Smooth muscle cell (in vitro differentiated cells): ENCODE measurements around the gene SLC1A4. TPM values are rescaled to one million over a fixed set of nuclear protein-coding genes. Genes with fewer than 3 reads are reported as not detected.

Source experiments
- DNase-seq: peaks from one replicate; lab custom pipeline; 2025; ENCODE audit not compliant: unreplicated experiment; lab: John Stamatoyannopoulos, UW
- H2AFZ ChIP-seq: fragments of 200-600 bp; sonication (generic); 2 replicates; pipeline ENCODE4 v1.6.0; 2016; ENCODE audit warnings: antibody characterized with exemption, low read depth, mild to moderate bottlenecking
- H3F3A ChIP-seq: fragments of 200-600 bp; sonication (generic); 2 replicates; pipeline ENCODE4 v1.6.0; 2017; ENCODE audit warnings: antibody characterized with exemption, low read depth
- H3K27ac ChIP-seq: fragments of 200-600 bp; sonication (generic); 2 replicates; pipeline ENCODE4 v1.5.1; 2016; ENCODE audit warnings: low read depth, mild to moderate bottlenecking
- H3K27me3 ChIP-seq: fragments of 200-600 bp; sonication (generic); 2 replicates; pipeline ENCODE4 v1.6.1; 2016; ENCODE audit warnings: low read depth, mild to moderate bottlenecking
- H3K36me3 ChIP-seq: fragments of 200-600 bp; sonication (generic); 2 replicates; pipeline ENCODE4 v1.5.1; 2016; ENCODE audit warnings: low read depth
- H3K4me1 ChIP-seq: fragments of 200-600 bp; sonication (generic); 2 replicates; pipeline ENCODE4 v1.5.1; 2016; ENCODE audit warnings: low read depth
- H3K4me2 ChIP-seq: fragments of 200-600 bp; sonication (generic); 2 replicates; pipeline ENCODE4 v1.6.0; 2016; ENCODE audit warnings: mild to moderate bottlenecking
- H3K4me3 ChIP-seq: fragments of 200-600 bp; sonication (generic); 2 replicates; pipeline ENCODE4 v1.5.1; 2016; ENCODE audit warnings: mild to moderate bottlenecking
- H3K79me2 ChIP-seq: fragments of 200-600 bp; sonication (generic); 2 replicates; pipeline ENCODE4 v1.6.0; 2016; ENCODE audit warnings: low read depth, mild to moderate bottlenecking
- H3K9ac ChIP-seq: fragments of 200-600 bp; sonication (generic); 2 replicates; pipeline ENCODE4 v1.6.0; 2016; ENCODE audit warnings: low read depth
- H3K9me3 ChIP-seq: fragments of 200-600 bp; sonication (generic); replicated peaks from 2 replicates; pipeline ENCODE4 v1.5.1; 2016; ENCODE audit warnings: low read depth
- H4K20me1 ChIP-seq: fragments of 200-600 bp; sonication (generic); 2 replicates; pipeline ENCODE4 v1.6.0; 2016; ENCODE audit warnings: low read depth
- WGBS: methylation state at CpG from one replicate; pipeline ENCODE4 v1.1.7; 2016; ENCODE audit warnings: low lambda C conversion rate; 5-methylcytosine and 5-hydroxymethylcytosine counted together
- polyA plus RNA-seq: library from polyadenylated mRNA; unstranded; fragments of >200 nt; fragmentation: Nextera tagmentation; extraction: Ambion mirVana; gene quantifications from 2 replicates; pipeline ENCODE4 v1.2.1, GENCODE V29; 2016
- total RNA-seq: library from RNA; depleted of rRNA; stranded (reverse); fragments of >200 nt; gene quantifications from 2 replicates; pipeline ENCODE4 v1.2.3, GENCODE V29; 2014
- TF ChIP-seq, protein P1 (sequence below): fragments of 200-600 bp; sonication (generic); IDR thresholded peaks from 2 replicates; pipeline ENCODE4 v1.5.1; 2017; ENCODE audit warnings: borderline replicate concordance, mild to moderate bottlenecking, antibody characterized with exemption; ENCODE audit not compliant: insufficient read depth, poor library complexity, severe bottlenecking

SLC1A4 gene
- total and polyA plus RNA-seq, 2 experiments from 2014 or later, result 14.2 to 16.9 TPM

DNA sequence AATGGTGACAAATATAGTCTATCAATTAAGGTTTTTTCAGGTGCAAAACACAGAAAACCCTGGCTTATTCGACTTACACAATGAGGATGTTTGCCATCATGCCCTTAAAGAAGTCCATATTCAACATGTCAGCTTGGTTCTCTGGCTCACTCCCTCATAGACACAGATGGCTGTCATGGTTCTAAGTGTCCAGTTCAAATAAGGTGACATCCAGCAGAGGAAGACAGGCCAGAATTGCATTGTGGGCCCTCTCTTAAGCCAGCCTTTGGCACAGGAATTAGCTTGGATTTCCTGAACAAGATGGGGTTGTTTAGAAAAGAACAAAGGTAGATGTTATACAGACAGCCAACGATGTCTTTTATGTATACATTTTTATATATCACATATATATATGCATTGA is 18.7 kb upstream of the SLC1A4 start:
- TF ChIP-seq, protein P1, sequence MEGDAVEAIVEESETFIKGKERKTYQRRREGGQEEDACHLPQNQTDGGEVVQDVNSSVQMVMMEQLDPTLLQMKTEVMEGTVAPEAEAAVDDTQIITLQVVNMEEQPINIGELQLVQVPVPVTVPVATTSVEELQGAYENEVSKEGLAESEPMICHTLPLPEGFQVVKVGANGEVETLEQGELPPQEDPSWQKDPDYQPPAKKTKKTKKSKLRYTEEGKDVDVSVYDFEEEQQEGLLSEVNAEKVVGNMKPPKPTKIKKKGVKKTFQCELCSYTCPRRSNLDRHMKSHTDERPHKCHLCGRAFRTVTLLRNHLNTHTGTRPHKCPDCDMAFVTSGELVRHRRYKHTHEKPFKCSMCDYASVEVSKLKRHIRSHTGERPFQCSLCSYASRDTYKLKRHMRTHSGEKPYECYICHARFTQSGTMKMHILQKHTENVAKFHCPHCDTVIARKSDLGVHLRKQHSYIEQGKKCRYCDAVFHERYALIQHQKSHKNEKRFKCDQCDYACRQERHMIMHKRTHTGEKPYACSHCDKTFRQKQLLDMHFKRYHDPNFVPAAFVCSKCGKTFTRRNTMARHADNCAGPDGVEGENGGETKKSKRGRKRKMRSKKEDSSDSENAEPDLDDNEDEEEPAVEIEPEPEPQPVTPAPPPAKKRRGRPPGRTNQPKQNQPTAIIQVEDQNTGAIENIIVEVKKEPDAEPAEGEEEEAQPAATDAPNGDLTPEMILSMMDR, result no peak
- Histone ChIP-seq H3K27me3 (no peaks in the 10 kb centered on the region), H4K20me1 (no peaks in the 10 kb centered on the region), H3K79me2 (no peaks in the 10 kb centered on the region), H3F3A (no peaks in the 10 kb centered on the region), H3K36me3 (no peaks in the 10 kb centered on the region), H3K27ac (no peak overlapping the region), H3K4me2 (no peak overlapping the region), H3K9me3 (no peaks in the 10 kb centered on the region), H2AFZ (no peak overlapping the region), H3K4me1 (no peaks in the 10 kb centered on the region), H3K4me3 (no peak overlapping the region), H3K9ac (no peak overlapping the region)
- WGBS, result 95% methylated on average over 2 of the region's 2 CpGs
- DNase-seq, result no peak

GRCh38 chr2:64972426-64972825 is 16.8 kb upstream of the SLC1A4 start:
- H3K79me2 ChIP-seq, result no peaks in the 10 kb centered on the region
- no peaks in the 10 kb centered on the region for H3F3A ChIP-seq
- TF ChIP-seq, protein P1, result no peak
- no peak overlapping the region for H3K4me3 ChIP-seq
- 93% methylated on average over 5 of the region's 5 CpGs for WGBS
- no peaks in the 10 kb centered on the region for H3K4me1 ChIP-seq
- no peaks in the 10 kb centered on the region for H3K9me3 ChIP-seq
- H2AFZ ChIP-seq, result no peak overlapping the region
- H4K20me1 ChIP-seq, result no peaks in the 10 kb centered on the region
- DNase-seq, result no peak
- H3K36me3 ChIP-seq, result no peaks in the 10 kb centered on the region
- H3K4me2 ChIP-seq, result no peak overlapping the region
- no peak overlapping the region for H3K9ac ChIP-seq
- H3K27me3 ChIP-seq, result no peaks in the 10 kb centered on the region
- no peak overlapping the region for H3K27ac ChIP-seq

- H3K9ac ChIP-seq, result no peak overlapping the region
- H3K27ac ChIP-seq, result no peak overlapping the region
- H2AFZ ChIP-seq, result no peak overlapping the region
- H3K79me2 ChIP-seq, result no peaks in the 10 kb centered on the region
- H3K4me1 ChIP-seq, result no peaks in the 10 kb centered on the region
- H3K4me2 ChIP-seq, result no peak overlapping the region
- H3K36me3 ChIP-seq, result no peaks in the 10 kb centered on the region
- 67% methylated on average over 1 of the region's 1 CpG for WGBS
- H4K20me1 ChIP-seq, result no peaks in the 10 kb centered on the region
- TF ChIP-seq, protein P1, result no peak
- no peaks in the 10 kb centered on the region for H3F3A ChIP-seq
- H3K27me3 ChIP-seq, result no peaks in the 10 kb centered on the region
- H3K4me3 ChIP-seq, result no peak overlapping the region
- H3K9me3 ChIP-seq, result no peaks in the 10 kb centered on the region
- no peak for DNase-seq
Observed at GRCh38 chr2:64972876-64973275, 16.3 kb upstream of the SLC1A4 start.

GRCh38 chr2:64975232-64975821 is 13.9 kb upstream of the SLC1A4 start:
- Histone ChIP-seq H3K36me3 (no peaks in the 10 kb centered on the region), H3K27ac (no peak overlapping the region), H4K20me1 (no peaks in the 10 kb centered on the region), H3K9me3 (no peaks in the 10 kb centered on the region), H3K79me2 (no peaks in the 10 kb centered on the region), H3K9ac (no peak overlapping the region), H3K4me1 (no peaks in the 10 kb centered on the region), H2AFZ (no peak overlapping the region), H3K4me2 (no peak overlapping the region), H3F3A (no peaks in the 10 kb centered on the region), H3K4me3 (no peak overlapping the region), H3K27me3 (no peaks in the 10 kb centered on the region)
- TF ChIP-seq, protein P1, result no peak
- DNase-seq, result no peak
- WGBS, result 30% methylated on average over 4 of the region's 4 CpGs
